Kidney capillary endothelial cell (primary cell): ENCODE data around the gene CITED4.

Experiments used
- DNase-seq: peaks from one replicate; pipeline ENCODE4 v3.0.0-alpha.2; 2018; ENCODE audit warnings: low spot score

The CITED4 gene

DNA sequence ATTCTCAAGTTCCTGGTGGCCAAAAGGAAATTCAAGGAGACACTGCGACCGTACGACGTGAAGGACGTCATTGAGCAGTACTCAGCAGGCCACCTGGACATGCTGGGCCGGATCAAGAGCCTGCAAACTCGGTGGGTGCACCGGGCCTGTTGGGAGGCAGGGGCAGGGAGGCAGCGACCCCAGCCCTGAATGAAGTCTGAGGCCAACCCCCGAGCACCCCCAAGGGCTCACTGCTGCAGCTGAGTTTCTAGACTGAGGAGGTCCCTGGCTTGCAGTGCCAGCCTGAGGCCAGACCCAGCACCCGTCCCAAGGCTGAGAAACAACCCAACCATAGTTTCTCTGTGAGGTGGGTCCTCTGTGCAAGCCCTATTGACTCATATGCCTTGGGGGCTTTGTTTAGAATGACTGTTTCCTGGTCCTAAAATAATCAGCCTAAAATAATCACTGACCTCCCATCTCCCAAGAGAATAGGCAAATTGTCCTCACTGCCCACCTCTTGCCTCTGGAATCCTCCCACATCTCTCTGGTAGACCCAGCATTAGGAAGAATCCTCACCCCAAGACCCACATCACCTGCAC is 27.1 kb downstream of the CITED4 start:
- no peak for DNase-seq

DNA sequence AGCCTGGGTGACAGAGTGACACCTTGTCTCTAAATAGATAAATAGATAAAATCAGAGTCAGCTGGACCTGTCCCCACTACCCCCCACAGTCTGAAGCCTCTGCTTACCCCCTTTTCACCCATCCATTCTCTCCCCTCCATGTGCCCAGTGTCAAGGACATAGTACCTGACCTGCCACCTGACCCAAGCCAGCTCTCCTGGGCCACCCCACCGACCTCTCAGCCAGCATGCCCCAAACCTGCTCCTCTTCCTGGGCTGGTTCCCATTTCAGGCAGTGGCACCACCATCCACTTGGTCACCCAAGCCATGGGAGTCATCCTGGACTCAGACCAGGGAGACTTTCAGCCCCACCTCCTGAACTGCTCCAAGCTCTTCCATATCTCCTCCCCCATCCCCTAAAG is 28.2 kb downstream of the CITED4 start:
- DNase-seq = no peak

DNA sequence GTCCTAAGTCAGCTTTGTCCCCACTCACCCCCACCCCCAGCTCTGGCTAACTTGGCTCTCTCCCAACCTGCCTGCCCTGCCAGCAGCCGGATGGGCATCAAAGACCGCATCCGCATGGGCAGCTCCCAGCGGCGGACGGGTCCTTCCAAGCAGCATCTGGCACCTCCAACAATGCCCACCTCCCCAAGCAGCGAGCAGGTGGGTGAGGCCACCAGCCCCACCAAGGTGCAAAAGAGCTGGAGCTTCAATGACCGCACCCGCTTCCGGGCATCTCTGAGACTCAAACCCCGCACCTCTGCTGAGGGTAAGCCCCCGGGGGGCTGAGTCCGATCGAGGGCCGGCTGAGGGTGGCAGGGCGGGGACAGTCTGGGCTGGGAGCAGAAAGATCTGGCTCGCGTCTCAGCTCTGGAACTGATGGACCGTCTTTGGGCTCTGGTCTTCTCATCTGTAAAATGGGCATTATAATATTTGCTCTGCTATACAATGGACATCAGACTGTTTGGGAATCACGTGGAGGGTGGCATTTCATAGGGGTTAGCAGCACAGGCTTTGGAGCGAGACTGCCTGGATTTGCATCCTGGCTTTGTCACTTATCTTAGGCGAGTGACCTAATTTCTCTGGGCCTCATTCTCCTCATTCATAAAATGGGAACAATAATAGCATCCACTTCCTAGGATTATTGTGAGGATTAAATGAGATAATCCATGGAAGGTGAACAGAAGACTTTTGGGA is 31.0 kb downstream of the CITED4 start:
- DNase-seq = no peak

DNA sequence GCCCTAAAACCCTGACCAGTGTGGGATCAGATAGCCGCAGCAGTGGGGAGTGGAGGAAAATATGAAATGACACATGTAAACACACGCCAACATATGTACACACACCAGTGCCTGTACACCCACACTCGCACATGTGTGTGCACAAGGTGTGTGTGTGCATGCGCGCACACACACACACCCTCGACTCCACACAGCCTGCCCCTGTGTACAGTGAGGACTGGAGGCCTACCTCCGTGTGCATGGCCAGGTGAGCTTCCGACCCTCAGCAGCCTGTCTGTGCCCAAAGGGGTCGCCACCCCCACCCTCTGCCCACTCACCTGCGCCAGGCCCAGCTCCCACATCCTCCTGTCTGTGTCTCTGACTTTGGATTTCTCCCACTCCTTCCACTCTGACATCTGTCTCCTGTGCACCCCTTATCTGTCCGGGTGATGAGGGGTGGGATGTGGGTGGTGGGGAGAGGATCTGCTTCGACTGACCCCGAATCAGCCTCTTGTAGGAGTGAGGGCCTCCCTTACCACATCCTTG is 31.7 kb downstream of the CITED4 start:
- no peak for DNase-seq

DNA sequence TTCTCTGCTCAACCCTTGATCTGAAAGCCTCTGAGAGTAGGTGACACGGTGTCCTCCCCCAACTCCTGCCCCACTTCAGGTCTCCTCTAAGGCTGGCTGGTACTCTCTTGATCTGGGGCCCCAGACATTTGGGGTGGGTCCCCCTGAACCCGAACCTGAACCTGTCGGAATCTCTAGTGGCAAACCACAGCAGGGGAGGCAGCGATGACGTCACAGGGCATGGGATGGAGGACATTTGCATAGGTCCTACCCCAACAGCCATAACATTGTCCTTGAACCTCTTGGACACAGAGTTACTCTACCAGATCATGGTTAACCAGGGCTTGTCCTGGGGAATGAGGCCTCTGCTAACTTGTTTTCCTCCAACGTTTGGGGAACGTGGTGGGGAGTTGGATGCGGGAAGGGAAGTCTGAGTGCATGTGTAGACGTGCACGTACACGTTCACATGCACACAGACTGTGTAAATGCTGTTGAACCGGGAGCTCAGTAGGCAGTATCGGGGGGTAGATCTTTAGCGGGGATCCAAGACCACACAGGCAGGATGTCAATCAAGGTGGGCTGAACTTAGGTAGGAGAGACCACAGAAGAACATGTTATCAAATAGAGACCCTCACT is 32.4 kb downstream of the CITED4 start:
- DNase-seq = no peak

DNA sequence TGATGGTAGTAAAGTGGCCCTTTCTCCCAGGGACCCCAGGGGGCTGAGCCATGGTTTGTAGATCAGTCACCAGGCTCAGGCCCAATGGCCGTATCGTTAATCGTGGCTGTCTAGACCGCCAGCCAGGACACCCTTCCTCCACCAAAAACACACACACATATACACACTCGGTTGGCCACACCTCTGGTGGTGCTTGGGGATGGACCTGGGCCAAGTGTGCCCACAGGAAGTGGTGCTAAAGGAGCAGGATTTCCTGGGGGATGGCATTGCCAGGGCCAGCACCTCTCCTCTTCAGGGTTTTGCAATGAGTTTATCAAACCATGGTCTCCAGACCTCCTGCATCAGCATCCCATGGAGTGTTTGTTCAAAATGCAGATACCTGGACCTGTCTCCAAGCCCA is 36.2 kb downstream of the CITED4 start:
- DNase-seq = no peak

DNA sequence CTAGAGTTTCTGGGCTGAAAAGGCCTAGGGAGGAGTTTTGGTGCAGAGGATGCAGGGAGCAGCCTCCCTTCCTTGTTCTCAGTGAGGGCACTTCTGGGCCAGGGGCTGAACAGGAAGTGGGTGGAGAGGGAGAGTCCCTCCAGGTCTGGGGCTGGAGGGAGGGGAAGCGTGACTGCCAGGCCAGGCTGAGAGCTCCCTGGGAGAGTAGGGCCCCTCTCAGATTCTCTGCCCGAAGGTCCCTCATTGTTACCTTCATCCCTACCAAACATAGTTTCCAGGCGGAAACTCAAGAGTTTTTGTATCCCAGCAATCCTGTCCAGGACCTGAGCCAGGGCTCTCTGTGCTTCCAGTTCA is 36.8 kb downstream of the CITED4 start:
- DNase-seq = no peak

DNA sequence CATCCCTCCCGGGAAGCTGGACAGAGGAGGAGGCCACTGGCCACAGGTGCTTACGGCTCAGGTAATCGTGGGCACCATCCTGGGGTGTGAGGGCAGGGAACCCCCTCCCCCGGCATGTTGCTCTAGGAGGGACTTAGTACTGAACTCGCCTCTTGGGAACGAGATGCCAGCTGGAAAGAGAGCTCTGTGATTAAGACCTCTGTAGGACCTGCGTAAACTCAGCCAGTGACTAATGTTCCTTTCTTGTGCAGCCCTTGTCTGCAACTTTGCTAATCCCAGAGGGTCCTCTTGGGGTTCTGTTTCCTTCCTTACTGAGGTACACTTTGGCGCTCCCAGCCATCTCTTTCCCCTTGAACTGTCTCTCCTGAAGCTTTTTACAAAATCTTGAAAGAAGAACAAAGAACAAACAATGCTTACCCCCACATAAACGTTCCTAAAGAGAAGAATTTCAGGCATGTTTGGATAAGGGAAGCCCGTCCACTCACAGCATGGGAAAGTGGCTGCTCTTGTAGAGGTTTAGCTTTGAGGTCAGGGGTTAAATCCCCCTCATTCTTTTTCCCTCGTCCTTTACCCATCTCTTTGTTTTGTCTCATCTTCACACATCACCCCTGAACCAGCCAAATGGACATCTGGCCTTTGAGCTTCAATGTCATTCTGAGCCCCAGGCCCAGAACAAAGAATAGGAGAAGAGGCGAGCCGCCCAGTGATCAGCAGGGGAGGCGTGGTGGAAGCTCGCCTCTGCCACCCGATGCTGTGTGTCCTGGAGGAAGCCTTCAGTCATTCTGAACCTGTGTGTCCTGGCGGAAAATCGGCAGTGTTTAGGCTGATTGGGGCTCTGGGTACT is 37.4 kb downstream of the CITED4 start:
- DNase-seq = no peak

DNA sequence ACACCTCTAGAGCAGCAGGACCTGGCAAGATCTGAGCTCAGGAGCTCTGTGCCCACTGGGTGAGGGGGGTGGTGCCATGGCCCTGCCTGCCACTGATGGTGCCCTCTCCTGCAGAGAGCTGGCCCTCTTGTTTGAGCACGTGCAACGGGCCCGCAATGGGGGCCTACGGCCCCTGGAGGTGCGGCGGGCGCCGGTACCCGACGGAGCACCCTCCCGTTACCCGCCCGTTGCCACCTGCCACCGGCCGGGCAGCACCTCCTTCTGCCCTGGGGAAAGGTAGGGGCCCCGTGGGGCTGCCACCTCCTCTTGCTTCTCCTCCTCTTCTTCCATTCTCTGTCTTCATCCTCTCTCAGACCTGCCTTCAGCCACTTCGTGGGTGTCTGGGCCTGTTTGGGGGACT is 38.2 kb downstream of the CITED4 start:
- DNase-seq = no peak

DNA sequence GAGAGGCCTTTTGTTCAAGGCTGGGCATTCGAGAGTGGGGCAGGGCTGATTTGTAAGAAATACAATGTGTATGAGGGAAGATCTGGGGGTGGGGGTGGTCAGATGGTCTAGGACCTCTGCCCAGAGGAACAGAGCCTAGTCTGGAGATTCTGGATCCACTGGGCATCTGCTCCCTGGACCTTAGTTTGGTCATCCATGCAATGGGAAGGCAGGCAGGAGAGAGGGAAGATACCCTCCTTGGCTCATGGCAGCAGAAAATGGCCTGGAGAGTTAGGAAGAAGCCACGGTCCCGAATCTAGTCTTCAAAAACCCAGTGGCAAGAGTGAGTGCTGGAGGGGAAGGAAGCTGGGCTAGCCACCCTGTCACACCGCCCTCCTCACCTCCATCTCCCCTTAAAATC is 38.8 kb downstream of the CITED4 start:
- DNase-seq = no peak

DNA sequence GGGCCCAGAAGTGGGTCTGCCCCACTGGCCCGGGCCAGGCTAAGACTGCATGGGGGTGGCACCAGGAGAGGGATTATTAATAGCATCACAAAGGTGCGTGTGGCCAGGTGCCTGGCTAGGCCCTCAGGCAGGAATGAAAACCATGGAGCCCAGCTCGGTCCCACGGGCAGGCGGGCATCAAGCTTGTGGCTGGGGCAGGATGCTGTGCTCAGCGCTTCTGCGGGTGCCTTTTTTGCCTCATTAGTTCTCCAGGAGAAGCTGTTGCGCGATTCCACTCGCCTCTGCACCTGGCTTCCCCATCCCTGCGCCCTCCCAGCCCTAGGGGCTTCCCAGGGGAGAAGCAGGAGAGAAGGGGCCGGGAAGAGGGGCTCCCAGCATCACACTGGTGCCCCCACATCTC is 39.3 kb downstream of the CITED4 start:
- no peak for DNase-seq

DNA sequence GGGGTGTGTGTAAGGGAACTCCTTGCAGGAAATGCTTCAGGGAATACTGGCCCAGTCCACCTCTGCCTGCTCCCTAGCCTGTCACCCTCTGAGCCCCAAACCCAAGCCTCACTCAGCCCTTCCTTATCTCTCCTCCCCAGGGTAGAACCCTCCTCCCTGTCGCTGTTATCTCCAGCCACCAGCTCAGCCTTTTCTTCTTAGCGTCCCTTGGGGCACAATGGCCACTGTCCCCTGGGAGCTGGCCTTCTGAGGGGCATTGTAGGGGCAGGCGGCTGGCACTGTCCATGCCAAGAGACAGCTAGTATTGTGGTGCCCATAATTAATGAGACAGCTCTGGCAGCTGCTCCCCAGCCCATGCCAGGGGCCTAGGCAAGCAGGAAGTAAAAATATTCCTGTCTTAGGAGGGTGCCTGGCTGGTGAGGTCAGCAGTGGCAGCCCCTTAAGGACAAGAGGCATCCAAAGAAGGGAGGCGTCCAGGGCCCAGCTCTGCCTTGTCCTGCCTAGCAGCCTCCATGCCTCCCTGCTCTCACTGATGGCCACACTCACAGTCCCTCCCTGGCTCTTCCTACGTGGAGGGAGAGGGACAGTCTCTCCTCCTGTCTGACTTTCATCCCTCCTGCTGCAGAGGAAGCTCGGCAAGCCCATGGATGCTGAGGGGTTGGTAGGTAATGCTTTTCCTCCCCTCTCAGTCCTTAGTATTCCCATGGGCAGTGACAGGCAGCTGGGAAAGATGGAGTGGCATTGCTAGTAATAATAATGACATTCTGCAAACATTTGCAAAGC is 41.1 kb downstream of the CITED4 start:
- DNase-seq = no peak

DNA sequence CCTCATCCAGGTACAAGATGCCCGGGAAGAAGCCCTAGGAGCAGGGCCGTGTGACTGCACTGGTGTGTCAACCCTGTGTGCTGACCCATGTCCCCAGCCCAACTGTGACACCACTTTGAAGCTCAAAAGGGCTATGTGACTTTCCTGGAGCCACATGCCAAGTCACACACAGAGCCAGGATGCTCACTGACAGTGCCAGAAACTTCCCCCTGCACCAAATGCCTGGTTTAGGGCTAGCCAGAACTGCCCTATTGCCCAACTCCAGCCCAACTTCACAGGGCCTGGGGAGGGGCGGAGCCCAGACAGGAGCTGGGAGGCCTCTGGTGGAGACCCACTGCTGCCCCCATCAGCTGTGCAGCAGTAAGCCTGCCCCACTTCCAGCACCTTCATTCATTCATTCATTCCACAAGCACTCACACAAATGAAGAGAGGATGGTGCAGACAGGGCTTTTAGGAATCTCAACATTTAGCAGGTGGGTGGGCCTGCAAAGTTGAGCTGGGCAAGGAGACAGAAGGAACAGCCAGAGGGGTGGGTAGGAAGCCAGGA is 41.8 kb downstream of the CITED4 start:
- DNase-seq = no peak

DNA sequence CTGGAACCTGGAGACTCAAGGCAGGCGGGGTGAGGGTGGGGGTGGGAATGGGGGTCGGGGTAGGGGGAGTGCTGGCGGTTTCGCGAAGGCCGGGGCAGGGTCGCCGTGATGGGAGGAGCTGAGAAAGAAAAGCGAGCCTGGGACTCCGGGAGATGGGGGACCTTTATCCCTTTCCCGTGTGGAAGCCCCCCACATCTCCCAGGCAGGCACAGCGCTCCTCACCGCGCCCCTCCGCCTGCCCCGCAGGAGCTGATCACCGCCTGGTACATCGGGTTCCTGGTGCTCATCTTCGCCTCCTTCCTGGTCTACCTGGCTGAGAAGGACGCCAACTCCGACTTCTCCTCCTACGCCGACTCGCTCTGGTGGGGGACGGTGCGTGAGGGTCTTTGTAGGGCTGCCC is 43.1 kb downstream of the CITED4 start:
- DNase-seq = no peak

DNA sequence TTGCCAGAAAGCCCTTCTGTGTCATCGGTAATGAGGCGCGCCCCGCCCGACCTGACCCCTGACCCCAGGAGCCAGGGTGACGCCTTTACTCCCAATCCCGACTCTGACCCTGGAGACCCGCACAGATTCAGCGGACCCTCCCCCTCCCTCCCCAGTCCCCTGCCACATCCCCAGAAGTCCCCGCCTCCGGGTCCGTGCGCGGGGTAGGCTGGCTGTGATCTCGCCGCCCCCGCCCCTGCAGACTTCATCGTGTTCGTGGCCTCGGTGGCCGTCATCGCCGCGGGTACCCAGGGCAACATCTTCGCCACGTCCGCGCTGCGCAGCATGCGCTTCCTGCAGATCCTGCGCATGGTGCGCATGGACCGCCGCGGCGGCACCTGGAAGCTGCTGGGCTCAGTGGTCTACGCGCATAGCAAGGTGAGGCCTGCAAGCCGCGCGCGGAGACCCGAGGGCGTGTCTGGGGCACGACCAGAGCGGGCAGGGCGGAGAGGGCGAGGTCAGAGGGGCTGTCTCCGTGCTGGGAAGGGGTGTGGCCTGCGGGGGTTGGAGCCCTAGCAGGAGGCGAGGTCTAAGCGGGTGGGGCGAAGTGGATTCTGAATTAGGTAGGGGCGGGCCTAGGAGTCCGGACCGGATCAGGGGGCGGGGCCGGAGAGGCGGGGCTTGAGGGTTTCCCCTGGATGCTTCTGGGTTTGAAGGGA is 43.8 kb downstream of the CITED4 start:
- DNase-seq = no peak

DNA sequence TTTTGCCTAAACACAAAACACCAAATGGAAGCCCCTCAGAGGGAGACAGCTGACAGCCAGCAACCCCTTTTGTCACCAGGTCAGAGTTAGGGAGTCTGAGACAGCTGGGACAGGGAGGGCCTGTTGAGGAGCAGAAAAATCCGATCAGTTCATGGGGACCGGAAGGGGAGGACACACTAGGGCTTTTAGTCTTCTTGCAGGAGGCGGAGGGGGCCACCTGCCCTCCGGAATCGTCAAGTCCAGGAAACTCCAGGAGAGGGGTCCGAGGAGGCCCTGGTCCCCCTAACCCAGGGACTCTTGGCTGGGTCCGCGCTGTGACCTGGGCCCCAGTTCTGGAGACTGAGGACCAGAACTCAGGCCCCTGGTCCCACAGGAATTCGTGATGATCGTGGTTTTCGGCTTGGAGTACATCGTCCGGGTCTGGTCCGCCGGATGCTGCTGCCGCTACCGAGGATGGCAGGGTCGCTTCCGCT is 44.3 kb downstream of the CITED4 start:
- no peak for DNase-seq

DNA sequence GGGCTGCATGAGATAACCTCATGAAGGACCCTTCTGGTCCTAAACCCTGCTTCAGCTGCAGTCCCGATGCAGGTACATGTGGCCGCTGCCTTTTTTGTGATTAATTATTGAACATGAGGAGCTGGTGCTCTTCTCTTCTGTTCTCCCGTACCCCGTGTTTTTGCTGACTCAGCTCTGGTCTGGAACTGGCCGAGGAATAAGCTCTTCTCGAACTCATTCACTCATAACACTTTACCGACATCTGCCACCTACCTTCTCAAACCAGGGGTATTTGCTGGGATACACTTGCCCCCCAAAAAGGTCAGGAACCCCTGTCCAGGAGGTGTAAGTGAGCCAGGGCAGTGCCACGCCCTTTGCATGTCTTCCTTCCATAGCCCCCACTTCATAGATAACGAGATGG is 46.7 kb downstream of the CITED4 start:
- DNase-seq = no peak
